Endothelial cell of umbilical vein (primary cell): ENCODE data around the gene SCGB2A2. TPM values are rescaled to one million over a fixed set of nuclear protein-coding genes. Genes with fewer than 3 reads are reported as not detected.

Experiments used
- BruUV-seq: library from RNA; stranded (reverse); fragments of 400-500 nt; replicated peaks from 2 replicates; lab custom pipeline; 2021; lab: Mats Ljungman, UMichigan
- CTCF ChIA-PET: fragments of 300-600, 350-600 bp; sonication (Branson Sonifier 250); formaldehyde crosslinking; loops from one replicate; lab custom pipeline; 2021; ENCODE audit warnings: antibody characterized with exemption, inconsistent platforms; lab: Charles Lee
- POLR2A ChIA-PET: fragments of 300-600, 350-600 bp; sonication (Branson Sonifier 250); formaldehyde crosslinking; loops from one replicate; lab custom pipeline; 2021; ENCODE audit warnings: antibody characterized with exemption, inconsistent platforms; lab: Charles Lee
- DNase-seq: peaks from one replicate; pipeline ENCODE4 v3.0.0-alpha.2; 2011; ENCODE audit warnings: low read depth, low spot score
- FAIRE-seq: peaks from 2 replicates; lab custom pipeline; 2011; peaks lifted over from hg19 to GRCh38; lab: Jason Lieb, UNC
- H2AFZ ChIP-seq: 2 replicates; pipeline ENCODE4 v1.6.0; 2012; ENCODE audit warnings: low read depth, low read length, control low read depth, inconsistent platforms
- H3K27ac ChIP-seq: 2 replicates; pipeline ENCODE4 v1.5.1; 2011; ENCODE audit warnings: low read depth, mild to moderate bottlenecking, control low read depth, low read length, moderate library complexity; ENCODE audit not compliant: insufficient read depth
- H3K27me3 ChIP-seq, 2 experiments: 2 replicates each; pipeline versions ENCODE4 v1.6.0 to v1.6.1; 2011; ENCODE audit warnings: low read length in 2 of 2, mixed read lengths in 1 of 2; ENCODE audit not compliant: control insufficient read depth in 2 of 2, insufficient read depth in 2 of 2
- H3K36me3 ChIP-seq, 2 experiments: 2 replicates in 1 of 2; 3 replicates in 1 of 2; pipeline ENCODE4 v1.5.1; 2011; ENCODE audit warnings: low read length in 2 of 2, mild to moderate bottlenecking in 1 of 2, moderate library complexity in 1 of 2; ENCODE audit not compliant: control insufficient read depth in 2 of 2, insufficient read depth in 2 of 2; ENCODE audit errors: extremely low read depth in 1 of 2
- H3K4me1 ChIP-seq: 3 replicates; pipeline ENCODE4 v1.5.1; 2011; ENCODE audit warnings: mild to moderate bottlenecking, low read length; ENCODE audit not compliant: control insufficient read depth, insufficient read depth; ENCODE audit errors: extremely low read depth
- H3K4me2 ChIP-seq: 2 replicates; pipeline ENCODE4 v1.6.1; 2011; ENCODE audit warnings: low read length, control low read depth, mixed read lengths; ENCODE audit not compliant: insufficient read depth
- H3K4me3 ChIP-seq, 3 experiments: fragments of 200-600 bp in 1 of 3; sonication (generic), shearing (Covaris generic) in 1 of 3; replicated peaks in 1 of 3; 2 replicates each; pipeline ENCODE4 v1.5.1; 2011 to 2016; ENCODE audit warnings: control low read depth in 3 of 3, low read length in 3 of 3, mild to moderate bottlenecking in 2 of 3, inconsistent platforms in 1 of 3, low read depth in 1 of 3, moderate library complexity in 1 of 3; ENCODE audit not compliant: insufficient read depth in 1 of 3
- H3K79me2 ChIP-seq: 2 replicates; pipeline ENCODE4 v1.6.0; 2012; ENCODE audit warnings: low read length, inconsistent platforms; ENCODE audit not compliant: control insufficient read depth, insufficient read depth
- H3K9ac ChIP-seq: replicated peaks from 2 replicates; pipeline ENCODE3; 2011; ENCODE audit warnings: low read length, control low read depth; ENCODE audit not compliant: insufficient read depth; ENCODE audit errors: extremely low read depth
- H3K9me1 ChIP-seq: replicated peaks from 3 replicates; pipeline ENCODE4 v1.6.0; 2011; ENCODE audit warnings: mild to moderate bottlenecking, low read length; ENCODE audit not compliant: control insufficient read depth, insufficient read depth; ENCODE audit errors: extremely low read depth
- H3K9me3 ChIP-seq: replicated peaks from 2 replicates; pipeline ENCODE4 v1.5.1; 2012; ENCODE audit warnings: low read length, inconsistent platforms; ENCODE audit not compliant: control insufficient read depth, insufficient read depth
- H4K20me1 ChIP-seq: replicated peaks from 2 replicates; pipeline ENCODE3; 2011; ENCODE audit warnings: mild to moderate bottlenecking, low read length; ENCODE audit not compliant: control insufficient read depth, insufficient read depth; ENCODE audit errors: extremely low read depth
- EZH2 ChIP-seq: IDR thresholded peaks from 2 replicates; pipeline ENCODE4 v1.6.1; 2012; ENCODE audit warnings: borderline replicate concordance, low read depth, mild to moderate bottlenecking, moderate library complexity, low read length, inconsistent platforms; ENCODE audit not compliant: severe bottlenecking
- FOS ChIP-seq: IDR thresholded peaks from 2 replicates; pipeline ENCODE4 v1.6.1; 2011; ENCODE audit warnings: mild to moderate bottlenecking, low read length, moderate library complexity, borderline replicate concordance; ENCODE audit not compliant: insufficient read depth
- GATA2 ChIP-seq: IDR thresholded peaks from 2 replicates; pipeline ENCODE4 v1.7.0; 2011; ENCODE audit warnings: low read depth, mild to moderate bottlenecking, moderate library complexity, mixed read lengths, low read length; ENCODE audit not compliant: insufficient read length, insufficient read depth
- JUN ChIP-seq: IDR thresholded peaks from 2 replicates; pipeline ENCODE4 v1.6.1; 2011; ENCODE audit warnings: borderline replicate concordance, low read depth; ENCODE audit not compliant: insufficient read length, insufficient read depth
- MYC ChIP-seq: IDR thresholded peaks from one replicate; pipeline ENCODE4 v1.6.1; 2011; ENCODE audit warnings: mild to moderate bottlenecking, low read depth, low read length
- POLR2A ChIP-seq: IDR thresholded peaks from 2 replicates; pipeline ENCODE4 v1.6.1; 2012; ENCODE audit warnings: low read depth, mild to moderate bottlenecking, control low read depth, low read length
- POLR2AphosphoS5 ChIP-seq: IDR thresholded peaks from 2 replicates; pipeline ENCODE4 v1.6.1; 2012; ENCODE audit warnings: low read depth, mild to moderate bottlenecking, control low read depth, low read length, moderate library complexity; ENCODE audit not compliant: insufficient read depth
- dilution Hi-C: fragments of 300-500 bp; cut with MboI; formaldehyde crosslinking; loops from one replicate; pipeline ENCODE4 v1.15.0; 2019; ENCODE audit warnings: low sequenced_read_pairs; ENCODE audit not compliant: extremely low pct_ligation_motif_present
- intact Hi-C: fragments of 100-400 bp; cut with micrococcal nuclease; formaldehyde crosslinking; loops from one replicate; pipeline ENCODE4 v1.10.0; 2022
- polyA plus RNA-seq, 4 experiments: library from polyadenylated mRNA; depleted of rRNA in 3 of 4; stranded (reverse) in 3 of 4; unstranded in 1 of 4; fragments of >200 nt; gene quantifications; 2 replicates each; pipeline versions ENCODE4 v1.2.1 to v1.2.3, GENCODE V29; 2011 to 2012; ENCODE audit warnings: missing spikeins in 1 of 4
- total RNA-seq: library from RNA; stranded (reverse); gene quantifications from 2 replicates; pipeline ENCODE4 v1.2.3, GENCODE V29; 2021
- TF ChIP-seq, protein P1 (sequence below), 2 donors: IDR thresholded peaks; 1 replicate in 1 of 2; 2 replicates in 1 of 2; pipeline ENCODE4 v1.5.1; 2011; ENCODE audit warnings: low read length in 2 of 2, mild to moderate bottlenecking in 2 of 2, moderate library complexity in 2 of 2, control low read depth in 1 of 2, inconsistent platforms in 1 of 2, low read depth in 1 of 2; ENCODE audit not compliant: insufficient read depth in 1 of 2; ENCODE audit errors: extremely low read depth in 1 of 2
- TF ChIP-seq, protein P2 (sequence below): IDR thresholded peaks from 2 replicates; pipeline ENCODE4 v1.6.1; 2011; ENCODE audit not compliant: insufficient read depth, insufficient read length

Gene SCGB2A2
- total and polyA plus RNA-seq, 2 donors (not counting 3 experiments of a cell fraction or from before 2014, with no cell fraction given) = not detected

DNA sequence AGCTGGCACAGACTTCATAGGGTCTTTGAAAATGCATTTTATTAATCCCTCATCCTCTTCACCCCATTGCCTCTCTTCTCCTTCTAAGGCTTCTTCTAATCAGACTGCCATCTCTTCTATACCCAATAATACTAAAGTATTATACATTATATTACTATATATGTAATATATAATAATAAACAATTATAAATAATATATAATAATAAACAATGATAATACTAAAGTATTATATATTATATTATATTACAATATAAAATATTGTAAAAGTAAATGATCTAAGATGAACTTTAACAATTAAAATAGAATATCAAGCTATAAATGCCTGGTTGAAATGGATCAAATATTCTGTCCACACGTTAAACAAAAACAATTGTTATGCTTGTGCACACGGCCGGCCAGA, 48.5 kb upstream of the SCGB2A2 start:
- FAIRE-seq = no peak
- no peak for DNase-seq
- H3K4me2 ChIP-seq = no peak overlapping the region
- intact Hi-C loops (no loop called here), dilution Hi-C loops (no loop called here)
- H3K79me2 ChIP-seq = no peaks in the 10 kb centered on the region
- no peak overlapping the region for H3K27ac ChIP-seq
- no peaks in the 10 kb centered on the region for H3K4me1 ChIP-seq
- H4K20me1 ChIP-seq = no peaks in the 10 kb centered on the region
- H3K9me3 ChIP-seq = peaks cover 6% of the 10 kb centered on the region
- H3K36me3 ChIP-seq = no peaks in the 10 kb centered on the region
- no peak overlapping the region for H3K9ac ChIP-seq
- ChIA-PET CTCF (interaction anchor here (1.1 kb wide), 1 partner anchor 89 kb away, joined by 4 read pairs; no protein-coding TSS in a partner anchor), POLR2A (no interaction called here)
- no peaks in the 10 kb centered on the region for H3K9me1 ChIP-seq
- no peak overlapping the region for H3K4me3 ChIP-seq
- no peak overlapping the region for H2AFZ ChIP-seq
- TF ChIP-seq, protein P1, sequence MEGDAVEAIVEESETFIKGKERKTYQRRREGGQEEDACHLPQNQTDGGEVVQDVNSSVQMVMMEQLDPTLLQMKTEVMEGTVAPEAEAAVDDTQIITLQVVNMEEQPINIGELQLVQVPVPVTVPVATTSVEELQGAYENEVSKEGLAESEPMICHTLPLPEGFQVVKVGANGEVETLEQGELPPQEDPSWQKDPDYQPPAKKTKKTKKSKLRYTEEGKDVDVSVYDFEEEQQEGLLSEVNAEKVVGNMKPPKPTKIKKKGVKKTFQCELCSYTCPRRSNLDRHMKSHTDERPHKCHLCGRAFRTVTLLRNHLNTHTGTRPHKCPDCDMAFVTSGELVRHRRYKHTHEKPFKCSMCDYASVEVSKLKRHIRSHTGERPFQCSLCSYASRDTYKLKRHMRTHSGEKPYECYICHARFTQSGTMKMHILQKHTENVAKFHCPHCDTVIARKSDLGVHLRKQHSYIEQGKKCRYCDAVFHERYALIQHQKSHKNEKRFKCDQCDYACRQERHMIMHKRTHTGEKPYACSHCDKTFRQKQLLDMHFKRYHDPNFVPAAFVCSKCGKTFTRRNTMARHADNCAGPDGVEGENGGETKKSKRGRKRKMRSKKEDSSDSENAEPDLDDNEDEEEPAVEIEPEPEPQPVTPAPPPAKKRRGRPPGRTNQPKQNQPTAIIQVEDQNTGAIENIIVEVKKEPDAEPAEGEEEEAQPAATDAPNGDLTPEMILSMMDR (IDR thresholded peaks at IDR 0.05; ENCODE audit: extremely low read depth in 1 of 2, insufficient read depth in 1 of 2, low read depth in 1 of 2, low read length in 2 of 2) = no peak
- TF ChIP-seq, protein P2, sequence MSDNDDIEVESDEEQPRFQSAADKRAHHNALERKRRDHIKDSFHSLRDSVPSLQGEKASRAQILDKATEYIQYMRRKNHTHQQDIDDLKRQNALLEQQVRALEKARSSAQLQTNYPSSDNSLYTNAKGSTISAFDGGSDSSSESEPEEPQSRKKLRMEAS = no peak
- TF ChIP-seq GATA2 (no peak), POLR2A (no peak), MYC (no peak), EZH2 (no peak), JUN (no peak), FOS (no peak), POLR2AphosphoS5 (no peak)
- BruUV-seq = no TSS peak
- H3K27me3 ChIP-seq = peaks cover 0 to 2% of the 10 kb centered on the region in 2 experiments
